Measurements from ENCODE around the gene LALBA.

Gene LALBA

DNA sequence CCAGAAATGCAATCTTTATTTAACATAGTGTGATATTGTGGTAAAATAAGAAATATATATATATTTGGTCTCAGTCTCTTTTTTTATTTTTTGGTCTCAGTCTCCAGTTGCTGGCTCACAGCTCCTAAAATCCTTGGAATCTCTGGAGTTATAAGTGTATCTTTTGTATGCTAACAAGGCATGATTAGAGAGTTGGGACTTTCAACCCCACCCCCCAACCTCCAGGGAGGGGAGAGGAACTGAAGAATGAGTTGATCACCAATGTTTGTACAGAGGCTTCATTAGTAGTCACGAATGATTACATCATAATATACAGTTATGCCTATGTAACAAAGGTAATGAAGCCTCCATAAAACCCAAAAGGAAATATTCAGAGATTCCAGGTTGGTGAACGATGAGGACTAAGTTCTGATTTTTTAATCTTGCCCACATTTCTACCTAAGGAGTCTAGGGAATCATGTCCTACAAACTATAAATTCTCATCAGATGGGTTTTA is 22.8 kb upstream of the LALBA start:
- TF ChIP-seq, protein P1, sequence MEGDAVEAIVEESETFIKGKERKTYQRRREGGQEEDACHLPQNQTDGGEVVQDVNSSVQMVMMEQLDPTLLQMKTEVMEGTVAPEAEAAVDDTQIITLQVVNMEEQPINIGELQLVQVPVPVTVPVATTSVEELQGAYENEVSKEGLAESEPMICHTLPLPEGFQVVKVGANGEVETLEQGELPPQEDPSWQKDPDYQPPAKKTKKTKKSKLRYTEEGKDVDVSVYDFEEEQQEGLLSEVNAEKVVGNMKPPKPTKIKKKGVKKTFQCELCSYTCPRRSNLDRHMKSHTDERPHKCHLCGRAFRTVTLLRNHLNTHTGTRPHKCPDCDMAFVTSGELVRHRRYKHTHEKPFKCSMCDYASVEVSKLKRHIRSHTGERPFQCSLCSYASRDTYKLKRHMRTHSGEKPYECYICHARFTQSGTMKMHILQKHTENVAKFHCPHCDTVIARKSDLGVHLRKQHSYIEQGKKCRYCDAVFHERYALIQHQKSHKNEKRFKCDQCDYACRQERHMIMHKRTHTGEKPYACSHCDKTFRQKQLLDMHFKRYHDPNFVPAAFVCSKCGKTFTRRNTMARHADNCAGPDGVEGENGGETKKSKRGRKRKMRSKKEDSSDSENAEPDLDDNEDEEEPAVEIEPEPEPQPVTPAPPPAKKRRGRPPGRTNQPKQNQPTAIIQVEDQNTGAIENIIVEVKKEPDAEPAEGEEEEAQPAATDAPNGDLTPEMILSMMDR (conservative IDR thresholded peaks at IDR 0.05) = no peak
- H3K27ac ChIP-seq = no peak overlapping the region

GRCh38 chr12:48586361-48586760 is 16.5 kb upstream of the LALBA start:
- TF ChIP-seq, protein P1 (conservative IDR thresholded peaks at IDR 0.05) = no peak
- TF ChIP-seq ZFX (IDR thresholded peaks at IDR 0.05) = no peak
- no peak overlapping the region for H3K27ac ChIP-seq

- H3K27ac ChIP-seq = no peak overlapping the region
- TF ChIP-seq, protein P1 (conservative IDR thresholded peaks at IDR 0.05) = no peak
- no peak for TF ChIP-seq ZFX (IDR thresholded peaks at IDR 0.05)
These were observed 13.9 kb upstream of the LALBA start for GRCh38 chr12:48583728-48584127.

- H3K27ac ChIP-seq = no peak overlapping the region
- TF ChIP-seq ZFX (IDR thresholded peaks at IDR 0.05) = no peak
- TF ChIP-seq, protein P1 (conservative IDR thresholded peaks at IDR 0.05) = no peak
These were observed 11.0 kb upstream of the LALBA start for GRCh38 chr12:48580831-48581230.

DNA sequence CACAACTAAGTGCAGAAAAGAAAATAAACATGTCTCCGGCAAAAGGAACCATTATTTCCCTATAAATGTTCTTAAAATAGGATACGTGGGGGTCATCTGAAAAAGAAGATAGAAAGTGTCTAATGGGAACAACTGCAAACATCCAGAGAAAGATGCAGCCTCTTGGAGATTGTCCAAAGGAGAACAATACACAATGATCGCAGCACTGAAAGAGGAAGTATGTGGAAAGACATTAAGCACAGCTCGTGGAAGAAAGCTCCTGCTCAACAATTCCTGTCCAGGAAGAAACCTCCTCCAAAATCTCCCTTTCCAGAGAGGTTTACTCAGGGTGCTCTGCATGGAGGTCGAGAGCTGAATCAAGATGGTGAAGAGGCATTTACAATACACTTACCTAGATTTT is 2.5 kb upstream of the LALBA start:
- TF ChIP-seq, protein P1 (conservative IDR thresholded peaks at IDR 0.05) = no peak
- TF ChIP-seq ZFX (IDR thresholded peaks at IDR 0.05) = no peak
- H3K27ac ChIP-seq = no peak overlapping the region

DNA sequence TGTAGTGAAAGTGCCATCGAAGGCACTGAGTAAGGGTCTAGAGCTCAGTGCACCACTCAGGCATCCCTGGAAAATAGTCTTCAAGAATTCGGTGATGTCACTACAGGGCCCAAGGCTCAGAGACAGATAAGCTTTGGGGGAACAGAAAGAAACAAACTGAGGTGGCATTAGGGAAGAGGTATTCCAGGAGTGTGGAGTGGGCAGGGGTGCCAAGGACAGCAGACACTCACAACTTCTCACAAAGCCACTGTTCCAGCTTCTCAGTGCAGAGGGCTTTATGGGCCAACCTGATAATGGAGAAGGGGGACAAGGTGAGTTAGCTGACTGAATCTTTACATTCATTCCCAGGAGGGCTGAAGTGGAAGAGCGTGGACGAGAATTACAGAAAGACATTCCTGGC is 2.1 kb downstream of the LALBA start:
- H3K27ac ChIP-seq = no peak overlapping the region
- TF ChIP-seq, protein P1 (conservative IDR thresholded peaks at IDR 0.05) = no peak
- no peak for TF ChIP-seq ZFX (IDR thresholded peaks at IDR 0.05)

GRCh38 chr12:48557919-48558318 is 11.9 kb downstream of the LALBA start:
- H3K27ac ChIP-seq = no peak overlapping the region
- TF ChIP-seq, protein P1 (conservative IDR thresholded peaks at IDR 0.05) = no peak

All from C4-2B (cell line).